ENCODE measurements around the gene SLC7A8. TPM values are rescaled to one million over a fixed set of nuclear protein-coding genes. Genes with fewer than 3 reads are reported as not detected.
A peak's percentile ranks its signal among the peaks of the same experiment; 100 is the strongest.

SLC7A8 gene
- total RNA-seq, 3 donors from 2014 or later (not counting 1 experiment from before 2014, with no cell fraction given) = 0.42 to 1.2 (median 1.0) TPM

DNA sequence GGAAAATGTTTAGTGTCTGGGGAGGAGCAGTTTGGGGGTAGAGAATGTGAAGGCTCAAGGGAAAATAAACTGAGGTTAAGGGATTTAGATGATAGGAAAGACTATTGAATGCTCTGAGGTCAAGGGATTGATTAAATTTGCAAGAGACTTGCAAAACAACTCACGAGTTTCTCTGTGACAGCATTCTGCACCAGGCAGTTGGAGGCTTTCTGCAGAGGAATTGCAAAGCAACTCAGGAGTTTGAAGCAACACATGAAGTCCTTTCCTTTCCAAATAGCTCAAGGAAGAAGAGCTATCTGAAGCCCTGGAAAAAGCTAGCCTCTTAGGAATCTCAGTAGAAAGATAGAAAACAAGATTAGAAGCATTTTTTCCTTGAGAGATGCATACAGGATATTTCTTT, 23.9 kb downstream of the SLC7A8 start:
- no peak overlapping the region for H3K27ac ChIP-seq (ENCODE audit: low read length)
- intact Hi-C loops (cut with micrococcal nuclease) = no loop called here
- DNase-seq = no peak
- Mint-ChIP-seq H3K36me3 (no peaks in the 10 kb centered on the region), H3K27me3 (ENCODE audit: low read depth in 2 of 2) (peaks cover 3 to 11% of the 10 kb centered on the region in 2 donors), H3K4me3 (no peak overlapping the region), H3K27ac (no peak overlapping the region), H3K4me1 (peaks cover 8 to 19% of the 10 kb centered on the region in 2 donors), H3K9me3 (no peaks in the 10 kb centered on the region)
- no peaks in the 10 kb centered on the region for H3K27me3 ChIP-seq (ENCODE audit: control insufficient read depth, insufficient read depth, low read length)
- H3K4me1 ChIP-seq (ENCODE audit: control insufficient read depth, insufficient read depth, low read length) = peaks cover 6% of the 10 kb centered on the region
- H3K36me3 ChIP-seq (ENCODE audit: control insufficient read depth, insufficient read depth, low read length) = no peaks in the 10 kb centered on the region
- ATAC-seq = no peak
- 89% methylated on average over 1 of the region's 1 CpG for WGBS (ENCODE audit: insufficient coverage)
- TF ChIP-seq, protein P1, sequence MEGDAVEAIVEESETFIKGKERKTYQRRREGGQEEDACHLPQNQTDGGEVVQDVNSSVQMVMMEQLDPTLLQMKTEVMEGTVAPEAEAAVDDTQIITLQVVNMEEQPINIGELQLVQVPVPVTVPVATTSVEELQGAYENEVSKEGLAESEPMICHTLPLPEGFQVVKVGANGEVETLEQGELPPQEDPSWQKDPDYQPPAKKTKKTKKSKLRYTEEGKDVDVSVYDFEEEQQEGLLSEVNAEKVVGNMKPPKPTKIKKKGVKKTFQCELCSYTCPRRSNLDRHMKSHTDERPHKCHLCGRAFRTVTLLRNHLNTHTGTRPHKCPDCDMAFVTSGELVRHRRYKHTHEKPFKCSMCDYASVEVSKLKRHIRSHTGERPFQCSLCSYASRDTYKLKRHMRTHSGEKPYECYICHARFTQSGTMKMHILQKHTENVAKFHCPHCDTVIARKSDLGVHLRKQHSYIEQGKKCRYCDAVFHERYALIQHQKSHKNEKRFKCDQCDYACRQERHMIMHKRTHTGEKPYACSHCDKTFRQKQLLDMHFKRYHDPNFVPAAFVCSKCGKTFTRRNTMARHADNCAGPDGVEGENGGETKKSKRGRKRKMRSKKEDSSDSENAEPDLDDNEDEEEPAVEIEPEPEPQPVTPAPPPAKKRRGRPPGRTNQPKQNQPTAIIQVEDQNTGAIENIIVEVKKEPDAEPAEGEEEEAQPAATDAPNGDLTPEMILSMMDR (IDR thresholded peaks at IDR 0.05) = no peak
- no peaks in the 10 kb centered on the region for H3K9me3 ChIP-seq (ENCODE audit: control insufficient read depth, insufficient read depth, low read length)
- H3K4me3 ChIP-seq (ENCODE audit: low read length) = no peak overlapping the region

DNA sequence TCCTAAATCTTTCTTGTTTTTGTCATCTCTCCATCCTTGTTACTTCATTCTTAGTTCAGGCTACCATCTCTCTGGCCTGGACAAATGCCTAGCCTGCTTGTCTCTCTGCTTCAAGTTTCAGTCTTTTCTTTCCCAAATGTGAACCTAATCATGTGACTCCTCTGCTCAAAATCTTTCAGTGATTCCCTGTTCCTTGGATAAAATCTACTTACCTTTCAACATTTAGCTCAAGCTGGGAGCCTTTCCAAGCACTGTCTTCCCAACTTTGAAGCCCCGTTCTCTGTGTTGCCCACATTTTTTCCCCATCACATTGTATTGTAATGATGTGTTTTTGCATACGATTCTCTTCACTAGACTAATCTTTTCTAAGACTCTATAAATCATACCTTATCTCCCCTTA, 24.7 kb downstream of the SLC7A8 start:
- no CpG with 5 or more reads among the region's 2 CpGs for WGBS (ENCODE audit: insufficient coverage)
- no peaks in the 10 kb centered on the region for H3K27me3 ChIP-seq (ENCODE audit: control insufficient read depth, insufficient read depth, low read length)
- H3K4me1 ChIP-seq (ENCODE audit: control insufficient read depth, insufficient read depth, low read length) = peaks cover 6% of the 10 kb centered on the region
- H3K27me3 Mint-ChIP-seq (ENCODE audit: low read depth in 2 of 2) = peaks cover 5 to 11% of the 10 kb centered on the region in 2 donors
- intact Hi-C loops (cut with micrococcal nuclease) = no loop called here
- no peak for ATAC-seq
- H3K36me3 Mint-ChIP-seq = no peaks in the 10 kb centered on the region
- TF ChIP-seq, protein P1 (IDR thresholded peaks at IDR 0.05) = no peak
- no peak overlapping the region for H3K4me3 ChIP-seq (ENCODE audit: low read length)
- peaks cover 8 to 19% of the 10 kb centered on the region in 2 donors for H3K4me1 Mint-ChIP-seq
- DNase-seq = no peak
- H3K36me3 ChIP-seq (ENCODE audit: control insufficient read depth, insufficient read depth, low read length) = no peaks in the 10 kb centered on the region
- H3K9me3 ChIP-seq (ENCODE audit: control insufficient read depth, insufficient read depth, low read length) = no peaks in the 10 kb centered on the region
- H3K9me3 Mint-ChIP-seq = no peaks in the 10 kb centered on the region
- no peak overlapping the region for H3K4me3 Mint-ChIP-seq
- no peak overlapping the region for H3K27ac Mint-ChIP-seq
- no peak overlapping the region for H3K27ac ChIP-seq (ENCODE audit: low read length)

DNA sequence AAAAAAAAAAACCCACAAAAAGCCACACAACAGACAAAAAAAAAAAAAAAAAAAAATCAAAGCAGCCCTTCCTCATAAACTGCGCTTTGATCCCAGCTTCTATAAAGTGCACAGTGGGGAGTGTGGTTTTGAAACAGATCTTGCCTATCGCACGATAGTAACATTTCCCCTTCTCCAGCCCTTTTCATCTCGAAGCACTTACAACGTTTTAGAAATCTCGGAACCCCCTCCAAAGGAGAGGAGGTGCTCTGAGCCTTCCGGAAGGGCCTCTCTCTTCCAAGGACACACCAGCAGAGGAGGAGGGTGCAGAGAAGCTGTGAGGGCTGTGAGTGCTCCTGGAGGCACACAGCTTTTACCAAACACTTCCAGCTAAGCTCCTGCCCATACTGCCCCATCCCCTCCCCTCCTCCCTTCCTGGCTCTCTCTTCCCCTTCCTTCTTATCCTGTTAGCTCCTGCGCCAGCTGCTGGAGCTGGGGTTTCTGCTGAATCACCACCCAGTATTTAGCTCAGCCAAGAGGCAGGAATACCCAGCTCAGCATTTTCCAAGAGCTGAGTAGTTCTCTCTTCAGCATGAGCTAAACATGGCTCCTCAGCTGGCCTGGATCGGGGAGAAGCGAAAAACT, 28.4 kb downstream of the SLC7A8 start:
- Mint-ChIP-seq H3K4me3 (no peak overlapping the region), H3K36me3 (no peaks in the 10 kb centered on the region), H3K27ac (no peak overlapping the region), H3K4me1 (no peaks in the 10 kb centered on the region), H3K9me3 (no peaks in the 10 kb centered on the region), H3K27me3 (ENCODE audit: low read depth in 2 of 2) (peaks cover 3 to 11% of the 10 kb centered on the region in 2 donors)
- WGBS (ENCODE audit: insufficient coverage) = 89% methylated on average over 3 of the region's 10 CpGs
- TF ChIP-seq, protein P1 (IDR thresholded peaks at IDR 0.05) = no peak
- Histone ChIP-seq H3K27me3 (ENCODE audit: control insufficient read depth, insufficient read depth, low read length) (no peaks in the 10 kb centered on the region), H3K27ac (ENCODE audit: low read length) (no peak overlapping the region), H3K36me3 (ENCODE audit: control insufficient read depth, insufficient read depth, low read length) (no peaks in the 10 kb centered on the region), H3K4me1 (ENCODE audit: control insufficient read depth, insufficient read depth, low read length) (no peaks in the 10 kb centered on the region), H3K4me3 (ENCODE audit: low read length) (no peak overlapping the region), H3K9me3 (ENCODE audit: control insufficient read depth, insufficient read depth, low read length) (no peaks in the 10 kb centered on the region)
- DNase-seq (peak in 1 of 2 donors; percentile 19), ATAC-seq (no peak)
- intact Hi-C loops (cut with micrococcal nuclease) = no loop called here

Measured in natural killer cell (primary cell).